IPS-15b (cell line): ENCODE data around the gene QTRT2.

Experiments used
- H3K27me3 ChIP-seq: one replicate; pipeline ENCODE4 v1.6.1; 2013; ENCODE audit warnings: low read length; ENCODE audit not compliant: control insufficient read depth, insufficient read depth
- H3K36me3 ChIP-seq: one replicate; pipeline ENCODE4 v1.6.1; 2013; ENCODE audit warnings: low read length; ENCODE audit not compliant: control insufficient read depth, insufficient read depth
- H3K4me1 ChIP-seq: one replicate; pipeline ENCODE4 v1.6.1; 2013; ENCODE audit warnings: mild to moderate bottlenecking, low read length; ENCODE audit not compliant: control insufficient read depth, insufficient read depth
- H3K4me3 ChIP-seq: one replicate; pipeline ENCODE4 v1.5.1; 2013; ENCODE audit warnings: low read depth, low read length
- H3K9ac ChIP-seq: one replicate; pipeline ENCODE4 v1.6.1; 2013; ENCODE audit warnings: low read depth, mild to moderate bottlenecking, low read length
- H3K9me3 ChIP-seq: one replicate; pipeline ENCODE4 v1.6.1; 2013; ENCODE audit warnings: mild to moderate bottlenecking, low read length; ENCODE audit not compliant: control insufficient read depth, insufficient read depth

QTRT2 gene

DNA sequence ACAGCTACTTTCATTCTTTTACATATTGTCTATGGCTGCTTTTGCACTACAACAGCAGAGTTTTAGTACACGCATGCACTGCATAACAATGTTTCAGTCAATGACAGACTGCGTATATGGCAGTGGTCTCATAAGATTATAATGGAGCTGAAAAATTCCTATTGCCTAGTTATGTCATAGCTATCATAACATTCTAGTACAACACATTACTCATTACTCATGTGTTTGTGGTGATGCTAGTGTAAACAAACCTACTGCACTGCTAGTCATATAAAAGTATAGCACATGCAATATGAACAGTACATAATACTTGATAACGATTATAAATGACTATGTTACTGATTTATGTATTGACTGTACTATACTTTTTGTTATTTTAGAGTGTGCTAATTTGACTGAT, 47.9 kb downstream of the QTRT2 start:
- Histone ChIP-seq H3K9ac (no peak overlapping the region), H3K4me1 (no peaks in the 10 kb centered on the region), H3K9me3 (no peaks in the 10 kb centered on the region), H3K4me3 (no peak overlapping the region), H3K36me3 (no peaks in the 10 kb centered on the region), H3K27me3 (no peaks in the 10 kb centered on the region)

DNA sequence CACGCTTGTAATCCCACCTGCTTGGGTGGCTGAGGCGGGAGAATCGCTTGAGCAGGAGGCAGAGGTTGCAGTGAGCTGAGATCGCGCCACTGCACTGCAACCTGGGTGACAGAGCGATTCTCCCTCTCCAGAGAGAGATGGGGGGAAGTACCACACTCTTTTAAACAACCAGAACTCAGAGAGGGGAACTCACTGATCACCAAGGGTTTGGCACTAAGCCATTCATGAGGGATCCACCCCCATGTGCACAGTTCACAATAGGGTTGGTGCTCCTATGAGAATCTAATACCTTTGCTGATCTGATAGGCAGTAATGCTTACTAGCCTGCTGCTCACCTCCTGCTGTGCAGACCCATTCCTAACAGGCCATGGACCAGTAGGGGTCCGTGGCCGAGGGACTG, 51.6 kb downstream of the QTRT2 start:
- Histone ChIP-seq H3K9me3 (no peaks in the 10 kb centered on the region), H3K4me3 (no peak overlapping the region), H3K4me1 (peaks cover 13% of the 10 kb centered on the region), H3K9ac (no peak overlapping the region), H3K36me3 (no peaks in the 10 kb centered on the region), H3K27me3 (no peaks in the 10 kb centered on the region)

DNA sequence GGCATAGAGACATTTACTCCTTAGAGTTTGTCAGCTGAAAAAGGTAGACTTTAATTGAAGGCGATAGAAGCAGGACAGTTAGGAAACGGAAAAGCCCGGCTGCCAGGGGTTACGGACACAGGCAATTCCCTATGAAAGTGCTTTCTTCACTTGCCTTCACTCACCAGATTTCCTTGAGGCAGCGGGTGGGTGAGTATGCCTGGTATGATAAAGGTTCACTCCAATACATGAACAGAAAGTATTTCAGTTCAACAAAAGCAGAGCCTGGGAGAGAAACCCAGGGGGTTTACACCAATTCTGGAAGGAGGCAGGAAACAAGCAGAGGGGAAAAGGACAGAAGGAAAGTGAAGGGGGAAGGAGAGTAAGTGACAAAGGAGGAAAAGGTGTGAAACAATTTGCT, 53.9 kb downstream of the QTRT2 start:
- peaks cover 13% of the 10 kb centered on the region for H3K4me1 ChIP-seq
- no peaks in the 10 kb centered on the region for H3K36me3 ChIP-seq
- H3K27me3 ChIP-seq: no peaks in the 10 kb centered on the region
- H3K9me3 ChIP-seq: no peaks in the 10 kb centered on the region
- H3K9ac ChIP-seq: no peak overlapping the region
- H3K4me3 ChIP-seq: no peak overlapping the region

- Histone ChIP-seq H3K4me3 (no peak overlapping the region), H3K36me3 (no peaks in the 10 kb centered on the region), H3K4me1 (peaks cover 13% of the 10 kb centered on the region), H3K9ac (no peak overlapping the region), H3K27me3 (no peaks in the 10 kb centered on the region), H3K9me3 (no peaks in the 10 kb centered on the region)
Measured at GRCh38 chr3:114111060-114111770, 54.7 kb downstream of the QTRT2 start.

GRCh38 chr3:114112696-114113095, 56.2 kb downstream of the QTRT2 start:
- H3K4me1 ChIP-seq: peaks cover 13% of the 10 kb centered on the region
- no peaks in the 10 kb centered on the region for H3K27me3 ChIP-seq
- no peaks in the 10 kb centered on the region for H3K36me3 ChIP-seq
- H3K4me3 ChIP-seq: no peak overlapping the region
- no peaks in the 10 kb centered on the region for H3K9me3 ChIP-seq
- no peak overlapping the region for H3K9ac ChIP-seq

- H3K4me3 ChIP-seq: no peak overlapping the region
- H3K9me3 ChIP-seq: no peaks in the 10 kb centered on the region
- no peak overlapping the region for H3K9ac ChIP-seq
- no peaks in the 10 kb centered on the region for H3K36me3 ChIP-seq
- H3K27me3 ChIP-seq: no peaks in the 10 kb centered on the region
- peaks cover 13% of the 10 kb centered on the region for H3K4me1 ChIP-seq
Measured at GRCh38 chr3:114114719-114115118, 58.2 kb downstream of the QTRT2 start.

DNA sequence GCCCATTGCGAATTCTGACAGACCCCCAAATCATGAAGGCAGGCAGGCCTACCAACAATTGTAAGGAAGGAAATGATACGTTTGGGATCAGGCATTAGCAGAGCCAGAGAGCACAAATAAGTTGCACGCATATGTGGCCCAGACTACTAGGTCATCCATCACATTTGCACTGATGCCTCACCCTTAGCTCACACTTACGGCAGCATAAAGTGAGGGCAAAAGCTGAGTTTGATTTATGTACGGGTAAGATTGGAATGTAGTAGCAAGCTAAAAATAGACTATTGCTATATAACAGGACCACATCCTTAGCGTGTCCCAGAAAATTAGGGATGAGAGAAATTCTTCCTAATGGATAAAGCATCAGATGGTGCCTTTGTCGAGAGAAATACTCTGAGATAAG, 58.6 kb downstream of the QTRT2 start:
- H3K9ac ChIP-seq: no peak overlapping the region
- no peaks in the 10 kb centered on the region for H3K9me3 ChIP-seq

GRCh38 chr3:114119776-114120175, 63.2 kb downstream of the QTRT2 start:
- peaks cover 2% of the 10 kb centered on the region for H3K4me1 ChIP-seq
- H3K9ac ChIP-seq: no peak overlapping the region
- no peaks in the 10 kb centered on the region for H3K27me3 ChIP-seq
- H3K4me3 ChIP-seq: no peak overlapping the region
- no peaks in the 10 kb centered on the region for H3K9me3 ChIP-seq
- H3K36me3 ChIP-seq: no peaks in the 10 kb centered on the region

More for the DNA sequence above, 58.6 kb downstream of the QTRT2 start:
- Histone ChIP-seq H3K4me3 (no peak overlapping the region), H3K4me1 (peaks cover 11% of the 10 kb centered on the region), H3K36me3 (no peaks in the 10 kb centered on the region), H3K27me3 (no peaks in the 10 kb centered on the region)

DNA sequence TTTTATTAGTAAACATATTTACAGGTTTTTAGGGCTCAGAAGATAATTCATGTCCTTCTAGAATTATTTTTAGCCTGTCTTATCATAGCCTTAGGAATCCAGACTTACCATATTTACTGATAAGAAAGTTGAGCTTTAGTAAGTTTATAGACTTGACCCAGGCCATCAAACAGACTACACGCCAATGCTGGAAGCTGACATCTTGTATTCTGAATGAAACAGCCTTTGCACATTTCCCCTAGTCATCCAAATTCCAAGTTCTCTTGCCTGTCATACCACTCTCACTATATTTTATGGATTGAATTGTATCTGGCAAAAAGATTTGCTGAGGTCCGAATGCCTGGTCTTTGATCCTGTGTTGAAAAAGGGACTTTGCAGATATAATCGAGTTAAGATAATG, 63.7 kb downstream of the QTRT2 start:
- H3K36me3 ChIP-seq: no peaks in the 10 kb centered on the region
- H3K4me1 ChIP-seq: peaks cover 2% of the 10 kb centered on the region

DNA sequence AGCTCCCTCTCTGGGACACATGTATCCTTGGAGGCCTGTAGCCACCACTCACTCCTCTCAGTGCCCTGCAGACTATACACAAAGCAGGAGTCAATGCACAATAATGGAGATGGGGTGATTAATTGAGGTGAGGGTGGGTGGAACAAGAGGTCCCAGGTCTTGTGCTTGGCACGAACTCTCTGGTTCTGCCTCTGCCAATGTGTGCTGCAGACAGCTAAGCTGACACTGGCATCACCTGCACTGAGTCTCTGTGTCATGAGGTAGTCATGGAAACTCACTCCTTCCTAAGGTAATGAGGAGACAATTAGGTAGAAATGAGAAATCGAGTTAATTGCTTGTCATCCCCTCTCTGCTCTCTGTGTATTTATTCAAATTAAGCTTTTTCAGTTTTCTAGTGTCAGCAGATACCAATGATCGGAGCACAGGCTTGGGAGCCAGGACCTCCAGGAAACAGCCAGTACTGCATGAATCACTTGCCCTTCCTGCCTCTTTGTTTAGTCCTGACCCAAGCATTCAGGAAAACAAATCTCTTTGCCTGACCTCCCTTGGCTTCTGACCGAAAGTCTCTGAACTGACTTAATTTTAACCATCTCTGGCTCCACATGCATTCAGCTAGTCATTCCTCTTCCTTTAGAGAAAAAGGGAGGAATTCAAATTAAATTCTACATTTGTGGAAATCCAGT, 65.6 kb downstream of the QTRT2 start:
- Histone ChIP-seq H3K36me3 (no peaks in the 10 kb centered on the region), H3K27me3 (no peaks in the 10 kb centered on the region), H3K9ac (no peak overlapping the region), H3K4me3 (no peak overlapping the region), H3K9me3 (no peaks in the 10 kb centered on the region), H3K4me1 (peaks cover 2% of the 10 kb centered on the region)

More for the DNA sequence above, 63.7 kb downstream of the QTRT2 start:
- no peak overlapping the region for H3K4me3 ChIP-seq
- no peak overlapping the region for H3K9ac ChIP-seq
- no peaks in the 10 kb centered on the region for H3K27me3 ChIP-seq
- H3K9me3 ChIP-seq: no peaks in the 10 kb centered on the region

GRCh38 chr3:114126461-114126860, 69.9 kb downstream of the QTRT2 start:
- no peak overlapping the region for H3K9ac ChIP-seq
- no peak overlapping the region for H3K4me3 ChIP-seq
- H3K27me3 ChIP-seq: no peaks in the 10 kb centered on the region
- H3K4me1 ChIP-seq: peaks cover 2% of the 10 kb centered on the region
- H3K9me3 ChIP-seq: no peaks in the 10 kb centered on the region
- no peaks in the 10 kb centered on the region for H3K36me3 ChIP-seq

- Histone ChIP-seq H3K9me3 (no peaks in the 10 kb centered on the region), H3K27me3 (no peaks in the 10 kb centered on the region), H3K36me3 (no peaks in the 10 kb centered on the region), H3K9ac (no peak overlapping the region), H3K4me3 (no peak overlapping the region), H3K4me1 (no peaks in the 10 kb centered on the region)
Measured at GRCh38 chr3:114127517-114127916, 71.0 kb downstream of the QTRT2 start.
